H1 (cell line): Measurements from ENCODE around the gene S100A10. TPM values are rescaled to one million over a fixed set of nuclear protein-coding genes. Genes with fewer than 3 reads are reported as not detected.

ENCODE experiments used
- MAFK ChIP-seq: IDR thresholded peaks from 2 replicates; pipeline ENCODE4 v1.6.1; 2012; ENCODE audit warnings: low read depth, mild to moderate bottlenecking, improper control_type of control experiment, low read length
- SP4 ChIP-seq: IDR thresholded peaks from 2 replicates; pipeline ENCODE4 v1.6.1; 2012; ENCODE audit warnings: low read length, inconsistent platforms
- polyA plus RNA-seq, 7 experiments: library from polyadenylated mRNA; depleted of rRNA in 3 of 7; stranded (reverse) in 5 of 7; unstranded in 2 of 7; fragments of >200 nt in 5 of 7; fragments of 200-250 nt in 2 of 7; gene quantifications; 1 replicate in 5 of 7; 2 replicates in 1 of 7; 4 replicates in 1 of 7; pipeline versions ENCODE4 v1.2.1 to v1.2.3, GENCODE V29; 2011 to 2013; ENCODE audit warnings: missing spikeins in 2 of 7, mixed read lengths in 2 of 7
- total RNA-seq: library from RNA; stranded (reverse); fragmentation: NEBNext Ultra II Directional; extraction: Animal tissue kit (Norgen Biotek cat#: 25700); gene quantifications from 2 replicates; pipeline ENCODE4 v1.2.1, GENCODE V29; 2021
- TF ChIP-seq, protein P1 (sequence below): fragments of 300-600 bp; sonication (generic); IDR thresholded peaks from 2 replicates; pipeline ENCODE4 v1.7.1; 2012; ENCODE audit warnings: low read length, moderate library complexity, mild to moderate bottlenecking, inconsistent platforms; ENCODE audit not compliant: insufficient replicate concordance

S100A10 gene
- total and polyA plus RNA-seq, 2 of the 8 experiments (the other 6 are each of a cell fraction or from before 2014, with no cell fraction given) = 23.9 to 231 TPM

DNA sequence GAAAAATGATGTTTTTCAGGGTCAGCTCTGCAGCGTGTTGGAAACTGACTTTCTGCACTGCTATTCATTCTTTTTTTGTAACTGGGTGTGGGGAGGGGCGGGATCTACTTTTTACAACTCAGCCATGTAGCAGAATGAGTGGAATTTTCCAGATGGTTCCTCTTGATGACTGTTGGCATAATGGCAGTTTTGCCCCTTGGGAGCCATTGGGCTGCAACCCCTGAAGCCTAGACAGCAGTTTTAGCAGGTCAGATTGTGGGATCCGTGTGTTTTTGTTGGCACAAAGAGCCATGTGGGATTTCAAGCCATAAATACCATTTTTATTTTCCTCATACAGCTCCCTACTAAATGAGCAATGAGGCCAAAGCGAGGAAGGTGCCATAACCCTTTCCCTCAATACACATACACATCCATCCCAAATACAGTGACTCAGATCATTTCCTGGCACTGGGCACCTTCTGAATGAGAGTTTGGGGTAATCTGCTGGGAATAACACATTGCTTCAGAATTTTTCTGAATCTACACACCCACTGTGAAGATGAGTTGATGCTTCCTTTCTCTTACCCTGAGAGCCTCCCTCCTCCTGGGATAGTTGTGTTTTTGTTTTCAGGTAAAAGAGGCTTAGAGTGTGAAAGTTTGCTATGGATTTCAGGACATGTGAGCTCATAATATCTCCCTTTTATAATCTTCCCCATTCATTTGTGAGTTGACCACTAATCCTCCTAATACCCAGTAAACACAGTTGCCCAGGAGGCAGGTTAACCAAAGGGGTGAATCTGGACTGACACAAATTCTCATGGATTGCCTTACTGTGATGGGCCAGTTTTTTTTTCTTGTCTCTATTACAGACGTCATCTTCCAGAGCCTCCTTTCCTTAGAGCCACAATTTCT is 13.1 kb downstream of the S100A10 start (continued):
- TF ChIP-seq, protein P1, sequence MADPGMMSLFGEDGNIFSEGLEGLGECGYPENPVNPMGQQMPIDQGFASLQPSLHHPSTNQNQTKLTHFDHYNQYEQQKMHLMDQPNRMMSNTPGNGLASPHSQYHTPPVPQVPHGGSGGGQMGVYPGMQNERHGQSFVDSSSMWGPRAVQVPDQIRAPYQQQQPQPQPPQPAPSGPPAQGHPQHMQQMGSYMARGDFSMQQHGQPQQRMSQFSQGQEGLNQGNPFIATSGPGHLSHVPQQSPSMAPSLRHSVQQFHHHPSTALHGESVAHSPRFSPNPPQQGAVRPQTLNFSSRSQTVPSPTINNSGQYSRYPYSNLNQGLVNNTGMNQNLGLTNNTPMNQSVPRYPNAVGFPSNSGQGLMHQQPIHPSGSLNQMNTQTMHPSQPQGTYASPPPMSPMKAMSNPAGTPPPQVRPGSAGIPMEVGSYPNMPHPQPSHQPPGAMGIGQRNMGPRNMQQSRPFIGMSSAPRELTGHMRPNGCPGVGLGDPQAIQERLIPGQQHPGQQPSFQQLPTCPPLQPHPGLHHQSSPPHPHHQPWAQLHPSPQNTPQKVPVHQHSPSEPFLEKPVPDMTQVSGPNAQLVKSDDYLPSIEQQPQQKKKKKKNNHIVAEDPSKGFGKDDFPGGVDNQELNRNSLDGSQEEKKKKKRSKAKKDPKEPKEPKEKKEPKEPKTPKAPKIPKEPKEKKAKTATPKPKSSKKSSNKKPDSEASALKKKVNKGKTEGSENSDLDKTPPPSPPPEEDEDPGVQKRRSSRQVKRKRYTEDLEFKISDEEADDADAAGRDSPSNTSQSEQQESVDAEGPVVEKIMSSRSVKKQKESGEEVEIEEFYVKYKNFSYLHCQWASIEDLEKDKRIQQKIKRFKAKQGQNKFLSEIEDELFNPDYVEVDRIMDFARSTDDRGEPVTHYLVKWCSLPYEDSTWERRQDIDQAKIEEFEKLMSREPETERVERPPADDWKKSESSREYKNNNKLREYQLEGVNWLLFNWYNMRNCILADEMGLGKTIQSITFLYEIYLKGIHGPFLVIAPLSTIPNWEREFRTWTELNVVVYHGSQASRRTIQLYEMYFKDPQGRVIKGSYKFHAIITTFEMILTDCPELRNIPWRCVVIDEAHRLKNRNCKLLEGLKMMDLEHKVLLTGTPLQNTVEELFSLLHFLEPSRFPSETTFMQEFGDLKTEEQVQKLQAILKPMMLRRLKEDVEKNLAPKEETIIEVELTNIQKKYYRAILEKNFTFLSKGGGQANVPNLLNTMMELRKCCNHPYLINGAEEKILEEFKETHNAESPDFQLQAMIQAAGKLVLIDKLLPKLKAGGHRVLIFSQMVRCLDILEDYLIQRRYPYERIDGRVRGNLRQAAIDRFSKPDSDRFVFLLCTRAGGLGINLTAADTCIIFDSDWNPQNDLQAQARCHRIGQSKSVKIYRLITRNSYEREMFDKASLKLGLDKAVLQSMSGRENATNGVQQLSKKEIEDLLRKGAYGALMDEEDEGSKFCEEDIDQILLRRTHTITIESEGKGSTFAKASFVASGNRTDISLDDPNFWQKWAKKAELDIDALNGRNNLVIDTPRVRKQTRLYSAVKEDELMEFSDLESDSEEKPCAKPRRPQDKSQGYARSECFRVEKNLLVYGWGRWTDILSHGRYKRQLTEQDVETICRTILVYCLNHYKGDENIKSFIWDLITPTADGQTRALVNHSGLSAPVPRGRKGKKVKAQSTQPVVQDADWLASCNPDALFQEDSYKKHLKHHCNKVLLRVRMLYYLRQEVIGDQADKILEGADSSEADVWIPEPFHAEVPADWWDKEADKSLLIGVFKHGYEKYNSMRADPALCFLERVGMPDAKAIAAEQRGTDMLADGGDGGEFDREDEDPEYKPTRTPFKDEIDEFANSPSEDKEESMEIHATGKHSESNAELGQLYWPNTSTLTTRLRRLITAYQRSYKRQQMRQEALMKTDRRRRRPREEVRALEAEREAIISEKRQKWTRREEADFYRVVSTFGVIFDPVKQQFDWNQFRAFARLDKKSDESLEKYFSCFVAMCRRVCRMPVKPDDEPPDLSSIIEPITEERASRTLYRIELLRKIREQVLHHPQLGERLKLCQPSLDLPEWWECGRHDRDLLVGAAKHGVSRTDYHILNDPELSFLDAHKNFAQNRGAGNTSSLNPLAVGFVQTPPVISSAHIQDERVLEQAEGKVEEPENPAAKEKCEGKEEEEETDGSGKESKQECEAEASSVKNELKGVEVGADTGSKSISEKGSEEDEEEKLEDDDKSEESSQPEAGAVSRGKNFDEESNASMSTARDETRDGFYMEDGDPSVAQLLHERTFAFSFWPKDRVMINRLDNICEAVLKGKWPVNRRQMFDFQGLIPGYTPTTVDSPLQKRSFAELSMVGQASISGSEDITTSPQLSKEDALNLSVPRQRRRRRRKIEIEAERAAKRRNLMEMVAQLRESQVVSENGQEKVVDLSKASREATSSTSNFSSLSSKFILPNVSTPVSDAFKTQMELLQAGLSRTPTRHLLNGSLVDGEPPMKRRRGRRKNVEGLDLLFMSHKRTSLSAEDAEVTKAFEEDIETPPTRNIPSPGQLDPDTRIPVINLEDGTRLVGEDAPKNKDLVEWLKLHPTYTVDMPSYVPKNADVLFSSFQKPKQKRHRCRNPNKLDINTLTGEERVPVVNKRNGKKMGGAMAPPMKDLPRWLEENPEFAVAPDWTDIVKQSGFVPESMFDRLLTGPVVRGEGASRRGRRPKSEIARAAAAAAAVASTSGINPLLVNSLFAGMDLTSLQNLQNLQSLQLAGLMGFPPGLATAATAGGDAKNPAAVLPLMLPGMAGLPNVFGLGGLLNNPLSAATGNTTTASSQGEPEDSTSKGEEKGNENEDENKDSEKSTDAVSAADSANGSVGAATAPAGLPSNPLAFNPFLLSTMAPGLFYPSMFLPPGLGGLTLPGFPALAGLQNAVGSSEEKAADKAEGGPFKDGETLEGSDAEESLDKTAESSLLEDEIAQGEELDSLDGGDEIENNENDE = no peak
- TF ChIP-seq SP4 = no peak
- TF ChIP-seq MAFK = no peak
